Occipital lobe (tissue), 2 donors: ENCODE measurements around the gene DCC. TPM values are rescaled to one million over a fixed set of nuclear protein-coding genes. Genes with fewer than 3 reads are reported as not detected.

Source experiments
- DNase-seq: peaks from one replicate; lab custom pipeline; 2025; lab: John Stamatoyannopoulos, UW
- total RNA-seq: library from RNA; depleted of rRNA; stranded (reverse); fragments of >200 nt; gene quantifications from one replicate; pipeline ENCODE4 v1.2.3, GENCODE V29; 2014

Gene DCC
- total RNA-seq, 1 donor from 2014 or later: 13.6 TPM

DNA sequence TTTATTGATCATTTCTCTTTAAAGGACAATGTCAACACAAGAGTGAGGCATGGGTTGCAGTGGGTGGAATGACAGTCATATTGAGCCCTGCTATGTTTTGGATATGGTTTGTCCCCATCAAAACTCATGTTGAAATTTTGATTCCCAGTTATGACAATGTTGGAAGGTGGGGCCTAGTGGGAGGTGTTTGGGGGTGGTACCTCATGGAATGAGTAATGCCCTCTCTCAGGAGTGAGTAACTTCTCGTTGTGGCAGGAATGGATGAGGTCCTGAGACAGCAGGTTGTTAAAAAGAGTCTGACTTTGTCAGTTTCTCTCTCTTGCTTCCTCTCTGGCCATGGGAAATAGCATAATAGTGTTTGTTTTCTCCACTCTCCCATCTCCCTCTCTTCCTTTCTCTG is 345.3 kb downstream of the DCC start:
- DNase-seq: no peak

DNA sequence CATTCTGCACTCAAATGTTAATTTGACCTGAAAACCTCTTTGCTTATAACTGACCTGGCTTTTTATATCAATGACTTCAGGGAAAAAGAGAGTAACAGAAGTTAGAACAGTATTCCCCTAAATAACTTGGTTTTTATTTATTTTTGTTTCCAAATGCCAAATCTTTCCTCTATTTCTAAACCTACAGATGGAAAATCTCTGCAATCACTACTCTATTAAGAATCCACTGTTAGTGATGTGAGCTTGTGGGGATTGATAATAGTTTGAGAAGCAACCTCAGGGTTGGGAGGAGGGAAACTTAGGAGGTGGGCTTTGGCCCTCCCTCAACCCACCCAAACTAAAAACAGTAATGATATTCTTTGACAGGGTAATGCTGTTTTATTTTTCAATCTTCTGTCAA is 351.8 kb downstream of the DCC start:
- no peak for DNase-seq

DNA sequence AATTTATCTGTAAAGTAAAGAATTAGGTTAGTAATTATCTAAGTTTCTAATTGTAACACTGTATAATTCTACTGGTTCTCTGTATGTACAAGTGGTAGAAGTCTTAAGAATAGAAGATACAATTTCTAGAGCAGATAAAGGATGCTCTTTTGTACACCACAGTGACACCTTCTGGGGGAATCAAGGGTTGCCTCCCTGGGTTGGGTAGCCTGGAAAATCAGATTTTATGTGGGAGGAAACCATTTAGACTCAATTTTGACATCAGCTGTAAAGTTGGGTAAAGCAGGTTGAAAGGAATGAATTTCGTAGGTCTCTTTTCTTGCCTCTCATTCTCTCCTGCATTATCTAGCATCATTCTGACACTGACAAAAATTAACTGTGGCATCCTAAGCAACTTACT is 354.8 kb downstream of the DCC start:
- DNase-seq: no peak

DNA sequence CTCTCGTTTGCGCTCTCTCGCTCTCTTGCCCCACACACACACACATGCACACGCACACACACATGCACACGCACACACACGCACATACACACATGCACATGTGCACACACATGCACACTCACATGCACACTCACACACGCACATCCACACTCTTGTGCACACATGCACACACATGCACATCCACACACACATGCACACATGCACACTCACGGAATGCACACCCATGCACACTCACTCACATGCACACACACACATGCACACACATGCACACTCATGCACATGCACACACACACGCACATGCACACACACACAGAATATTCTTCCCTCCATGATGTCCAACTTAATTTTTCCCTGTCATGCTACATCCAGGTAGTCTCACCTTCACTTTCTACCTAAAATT is 360.1 kb downstream of the DCC start:
- DNase-seq: no peak

DNA sequence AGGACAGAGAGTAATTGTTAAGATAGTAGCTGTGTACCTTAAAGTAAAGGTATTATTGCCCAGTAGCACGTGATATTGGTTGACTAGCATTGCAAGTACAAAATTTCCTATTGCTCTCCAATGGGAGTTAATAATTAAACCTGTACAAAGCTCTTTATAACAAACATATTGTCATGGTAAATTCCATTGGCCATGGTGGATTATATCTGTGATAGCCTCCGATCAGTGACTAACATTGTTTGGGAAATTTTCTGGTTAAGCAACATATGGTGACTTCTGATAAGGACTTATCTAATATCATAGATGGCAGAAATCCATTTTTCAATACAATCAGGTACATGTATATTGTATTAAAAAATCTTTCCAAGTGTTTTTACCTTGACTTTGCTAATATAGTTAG is 360.8 kb downstream of the DCC start:
- no peak for DNase-seq

DNA sequence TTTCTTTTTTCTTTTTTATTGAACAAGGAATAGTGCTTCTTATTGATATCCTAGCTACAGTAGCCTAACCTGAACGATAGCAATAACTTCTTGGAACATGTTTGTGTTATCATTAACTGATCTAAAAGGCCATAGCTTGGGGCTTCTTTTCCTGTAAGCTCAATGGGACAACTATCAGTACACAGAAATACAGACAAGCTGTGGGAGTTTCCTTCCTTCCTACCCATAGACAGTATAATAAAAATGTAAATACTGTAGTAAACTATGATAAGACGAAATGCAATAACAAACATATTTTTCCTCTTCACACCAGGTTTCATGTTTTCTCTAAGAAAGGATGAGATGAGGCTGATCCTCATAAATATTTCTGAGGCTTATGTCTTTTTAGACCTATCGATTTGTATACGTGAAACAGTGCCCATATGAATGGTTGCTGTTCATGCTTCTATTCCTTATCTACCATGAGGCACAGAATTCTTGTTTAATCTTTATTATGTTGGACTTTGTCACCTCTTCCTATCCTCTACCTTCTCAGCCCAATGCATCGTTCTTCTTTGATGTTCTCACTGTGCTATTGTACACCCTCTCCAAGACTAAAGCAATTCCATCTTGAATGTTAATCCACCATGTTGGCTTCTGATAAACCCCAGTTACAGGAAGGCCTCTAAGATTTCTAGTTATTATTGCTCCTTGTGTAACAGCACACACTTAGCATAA is 361.4 kb downstream of the DCC start:
- no peak for DNase-seq

DNA sequence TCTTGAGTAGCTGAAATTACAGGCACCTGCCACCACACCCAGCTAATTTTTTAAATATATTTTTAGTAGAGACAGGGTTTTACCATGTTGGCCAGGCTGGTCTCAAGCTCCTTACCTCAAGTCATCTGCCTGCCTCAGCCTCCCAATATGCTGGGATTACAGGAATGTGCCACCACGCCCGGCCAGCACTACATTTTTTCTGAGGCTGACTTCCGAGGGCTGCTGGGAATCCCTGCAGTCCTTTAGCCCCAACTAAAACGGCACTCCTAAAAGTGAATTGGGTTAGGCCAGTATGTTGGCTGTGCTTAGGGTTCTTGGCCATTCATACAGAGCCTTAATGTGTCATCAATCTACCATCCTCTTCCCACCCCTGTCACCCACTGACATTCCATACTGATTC is 375.4 kb downstream of the DCC start:
- no peak for DNase-seq

DNA sequence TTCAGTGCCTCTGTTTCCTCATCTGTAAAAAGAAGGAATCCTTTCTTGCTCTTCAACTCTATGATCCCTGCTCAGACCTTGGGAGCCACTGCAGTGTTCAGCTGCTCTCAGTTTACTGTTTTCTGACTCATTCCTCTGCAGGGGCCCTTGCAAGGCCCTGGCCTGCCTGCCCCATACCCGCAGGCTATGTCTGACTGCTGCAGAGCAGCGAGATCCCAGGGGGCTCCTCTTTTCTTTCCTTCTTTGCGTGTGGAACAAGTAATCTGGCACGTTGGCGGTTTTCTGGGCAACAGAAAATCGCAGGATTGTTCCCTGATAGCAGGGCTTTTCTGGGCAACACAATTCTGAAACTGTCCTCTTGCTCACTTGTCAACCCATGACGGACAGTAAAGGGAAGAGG is 376.0 kb downstream of the DCC start:
- no peak for DNase-seq

DNA sequence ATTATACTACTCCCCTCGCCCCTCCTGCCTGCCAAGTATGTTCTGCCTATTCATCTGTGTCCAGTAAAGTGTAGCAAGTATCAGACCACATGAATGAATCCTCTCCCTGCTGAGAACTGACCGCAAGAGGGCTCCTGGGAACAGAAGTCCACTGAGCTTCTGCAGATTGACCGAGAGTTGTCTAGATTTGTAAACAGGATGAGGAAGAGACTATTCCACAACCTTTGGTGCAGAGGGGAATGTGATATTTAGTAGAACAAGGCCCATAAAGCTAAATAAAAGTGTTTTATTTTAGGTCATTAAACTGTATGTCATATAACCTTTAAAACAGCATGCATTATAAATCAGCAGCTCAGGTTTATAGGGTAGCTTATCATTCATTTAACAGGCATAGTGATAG is 377.0 kb downstream of the DCC start:
- no peak for DNase-seq

DNA sequence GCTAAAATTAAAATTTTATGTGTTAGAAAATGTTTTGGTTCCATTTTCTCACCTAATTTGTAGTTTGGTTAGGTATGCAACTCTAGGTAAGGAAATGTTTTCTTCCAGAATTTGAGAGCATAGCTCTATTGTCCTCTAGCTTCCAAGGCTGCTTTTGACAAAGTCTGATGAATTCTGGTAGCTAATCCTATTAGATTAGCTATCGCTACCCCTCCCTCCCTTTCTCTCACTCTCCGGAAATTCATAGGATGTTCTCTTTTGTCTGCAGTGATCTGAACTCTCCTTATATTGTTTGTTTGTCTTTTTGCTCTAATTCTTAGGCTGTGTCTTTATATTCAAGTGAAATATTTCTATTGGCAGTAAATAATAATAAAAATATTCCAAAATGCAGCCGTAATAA is 382.9 kb downstream of the DCC start:
- no peak for DNase-seq

DNA sequence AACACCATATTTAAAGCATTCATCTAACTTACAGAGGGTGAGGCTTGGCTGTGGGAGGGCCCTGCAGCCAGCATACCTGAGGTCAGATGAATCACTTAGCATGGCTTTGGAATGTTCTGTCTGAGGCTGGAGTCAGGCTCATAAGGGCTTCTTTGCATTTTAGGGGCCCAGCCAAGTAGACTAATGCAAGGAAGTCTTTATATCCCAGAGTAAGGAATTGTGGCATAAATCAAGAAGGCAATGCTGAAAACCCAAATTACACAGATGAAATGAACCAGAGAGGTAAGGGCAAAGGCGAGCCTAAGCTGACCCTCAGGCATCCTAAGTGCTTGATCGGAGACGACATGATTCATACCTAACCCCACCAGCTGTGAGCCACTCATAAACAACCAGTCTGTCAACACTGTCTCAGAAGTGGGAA is 383.6 kb downstream of the DCC start:
- no peak for DNase-seq

DNA sequence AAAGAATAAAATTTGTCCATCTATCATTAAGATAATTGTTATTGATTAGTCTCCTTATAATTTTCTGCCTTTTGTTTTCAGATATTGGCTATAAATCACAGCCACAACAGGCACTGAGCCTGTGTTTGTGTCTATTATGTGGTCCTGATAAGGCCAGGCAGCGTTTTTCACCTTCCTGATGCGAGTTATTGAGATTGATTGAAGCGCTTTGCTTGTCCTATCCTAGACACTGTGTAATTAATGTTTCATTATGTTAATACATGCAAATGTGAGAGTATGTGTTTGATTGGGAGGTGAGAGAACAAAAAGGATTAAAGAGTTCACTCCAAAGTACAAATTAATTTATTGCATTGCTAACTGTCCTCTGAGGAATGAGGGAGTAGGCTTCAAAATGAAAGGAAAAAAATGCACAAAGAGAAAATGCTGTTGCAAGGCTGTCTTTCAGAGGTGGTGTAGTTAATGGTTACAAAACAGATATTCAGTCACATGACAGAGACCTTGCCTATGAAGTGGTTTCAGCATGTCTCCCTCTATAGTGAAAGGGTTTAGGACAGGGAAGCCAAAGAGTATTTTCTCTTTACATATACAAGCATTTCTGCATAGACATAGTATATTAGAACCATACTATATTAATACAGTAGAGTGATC is 391.1 kb downstream of the DCC start:
- DNase-seq: no peak

DNA sequence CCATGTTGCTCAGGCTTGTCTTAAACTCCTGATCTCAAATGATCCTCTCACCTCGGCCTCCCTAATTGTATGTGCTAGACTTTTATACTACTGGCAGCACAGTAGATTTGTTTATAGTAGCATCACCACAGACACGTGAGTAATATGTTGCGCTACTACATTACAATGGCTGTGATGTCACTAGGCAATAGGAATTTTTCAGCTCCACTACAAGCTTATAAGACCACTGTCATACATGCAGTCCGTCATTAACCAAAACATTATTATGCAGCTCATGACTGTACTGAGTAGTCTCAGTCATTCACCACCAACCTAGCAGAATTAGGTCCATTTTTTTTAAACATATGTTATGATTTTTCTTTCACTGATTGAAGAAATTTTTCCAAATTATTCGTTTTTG is 398.9 kb downstream of the DCC start:
- no peak for DNase-seq

DNA sequence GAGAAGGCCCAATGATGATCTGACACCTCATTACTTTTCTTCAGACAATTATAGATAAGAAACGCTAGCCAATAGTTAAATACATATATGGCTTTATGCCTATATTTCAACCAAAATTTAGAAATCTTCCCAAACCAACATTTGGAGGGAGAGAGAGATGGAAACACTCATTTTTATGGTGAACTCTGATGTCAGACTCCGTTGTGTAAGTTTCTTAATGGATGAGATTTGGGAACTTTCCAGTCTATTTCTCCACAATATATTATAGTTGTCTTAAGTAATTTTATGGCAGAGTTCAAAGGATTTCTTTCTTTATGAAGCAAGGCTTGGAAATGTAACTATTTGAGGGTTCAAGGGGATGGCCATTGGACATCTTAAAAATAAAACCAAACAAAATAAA is 407.0 kb downstream of the DCC start:
- no peak for DNase-seq

DNA sequence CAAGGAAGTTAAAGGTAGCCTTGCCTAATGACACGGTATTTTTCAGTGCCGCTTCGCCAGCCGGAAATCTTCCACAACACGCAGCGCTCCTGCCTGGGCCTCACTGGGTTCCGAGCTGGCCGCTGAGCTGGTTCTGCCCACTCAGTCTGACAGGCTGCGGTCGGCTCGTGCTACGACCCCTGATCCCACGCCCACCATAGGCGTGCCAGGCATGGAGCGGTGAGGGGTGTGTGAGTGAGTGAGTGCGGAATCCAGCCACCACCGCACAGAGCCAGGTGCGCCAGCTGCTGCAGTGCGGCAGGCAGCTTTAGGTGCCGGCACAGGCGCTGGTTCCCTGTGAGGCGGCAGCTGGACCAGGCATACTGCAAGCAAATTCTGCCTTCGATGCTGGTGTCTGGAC is 407.9 kb downstream of the DCC start:
- DNase-seq: no peak

DNA sequence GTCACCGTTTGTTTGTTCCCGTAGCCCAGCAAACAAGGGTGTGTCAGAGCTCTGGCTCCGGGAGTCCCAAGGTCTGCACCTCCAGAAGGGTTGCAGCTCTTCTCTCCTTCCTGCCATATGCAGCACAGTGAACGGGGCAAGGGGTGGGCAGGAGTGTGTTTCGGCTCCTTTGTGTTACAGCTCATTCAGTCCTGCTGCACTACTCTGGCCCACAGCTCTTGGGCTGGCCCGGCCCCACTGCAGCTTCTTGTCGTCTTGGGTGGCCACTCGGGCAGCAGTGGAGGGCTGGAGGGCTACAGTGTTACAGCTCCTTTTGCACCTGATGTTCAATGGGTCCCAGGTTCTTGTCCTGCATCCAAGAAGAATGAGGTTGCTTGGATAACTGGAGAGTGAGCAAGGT is 408.3 kb downstream of the DCC start:
- DNase-seq: no peak

DNA sequence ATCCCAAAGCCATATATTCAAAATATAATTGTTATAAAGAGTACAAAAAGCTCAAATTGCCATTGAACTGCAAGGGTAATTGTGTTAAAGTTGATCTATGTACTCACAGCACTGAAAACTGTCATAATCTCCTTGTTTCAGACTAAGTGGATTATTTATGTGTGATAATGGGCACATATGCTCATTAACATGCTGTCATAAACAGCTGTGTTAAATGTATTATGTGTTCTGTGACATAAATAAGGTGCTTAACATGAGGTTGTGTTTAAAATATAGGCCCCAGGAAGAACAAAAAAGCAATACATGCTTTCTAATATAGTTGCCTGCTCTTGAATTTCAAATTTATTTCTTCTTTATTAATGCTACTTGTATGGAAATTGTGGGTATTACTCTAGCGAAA is 409.5 kb downstream of the DCC start:
- no peak for DNase-seq

DNA sequence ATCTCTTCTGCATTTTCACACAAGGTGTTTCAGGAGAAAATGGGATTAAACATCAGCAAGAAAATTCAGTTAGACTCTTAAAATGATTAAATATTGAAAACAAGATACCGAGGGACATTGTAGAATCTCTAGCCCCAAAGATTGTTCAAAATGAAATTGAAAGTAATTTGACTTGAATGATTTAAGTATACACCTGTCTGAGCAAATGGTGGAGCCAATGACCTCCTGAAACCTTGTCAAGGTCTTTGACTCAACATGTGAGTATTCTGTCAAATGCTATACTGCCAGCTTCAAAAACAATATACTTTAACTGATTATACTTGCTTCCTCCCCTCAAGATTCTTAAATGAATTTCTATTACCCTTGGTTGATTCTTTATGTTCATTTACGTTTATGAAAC is 411.0 kb downstream of the DCC start:
- DNase-seq: no peak

DNA sequence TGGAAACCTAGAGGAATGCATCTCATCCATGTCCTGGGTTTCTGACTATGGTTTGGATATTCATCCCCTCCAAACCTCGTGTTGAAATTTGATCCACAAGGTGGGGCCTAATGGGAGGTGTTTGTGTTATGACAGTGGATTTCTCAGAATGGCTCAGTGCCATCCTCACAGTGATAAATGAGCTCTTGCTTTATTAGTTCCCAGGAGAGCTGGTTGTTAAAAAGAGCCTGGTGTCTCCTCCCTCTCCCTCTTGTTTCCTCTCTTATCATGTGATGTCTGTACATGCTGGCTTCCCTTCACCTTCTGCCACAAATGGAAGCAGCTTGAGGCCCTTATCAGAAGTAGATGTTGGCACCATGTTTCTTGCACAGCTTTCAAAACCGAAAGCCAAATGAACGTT is 424.3 kb downstream of the DCC start:
- no peak for DNase-seq

DNA sequence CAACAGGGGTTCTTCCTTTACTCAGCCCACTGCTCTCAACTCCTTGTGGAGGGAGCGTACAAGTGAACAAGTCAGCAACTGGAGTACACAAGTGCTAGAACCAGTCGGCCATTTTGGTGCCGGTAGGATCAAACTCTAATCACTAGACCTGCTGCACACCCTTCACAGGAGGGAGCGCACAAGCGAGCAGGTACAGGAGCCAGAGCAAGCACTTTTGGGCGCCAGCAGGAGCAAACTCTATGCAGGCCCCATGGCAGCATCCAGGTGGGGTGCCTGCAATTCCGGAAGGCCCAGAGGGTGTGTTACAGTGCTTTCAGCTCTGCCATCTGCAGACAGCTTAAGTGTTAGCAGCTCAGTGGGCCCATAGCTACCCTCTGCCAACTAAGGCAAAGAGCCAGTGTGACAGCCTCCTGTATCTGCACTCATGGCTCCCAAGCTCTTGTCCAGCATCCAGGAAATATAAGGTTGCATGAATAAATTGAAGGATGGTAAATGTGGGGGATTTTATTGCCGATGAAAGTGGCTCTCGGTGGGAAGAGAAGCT is 426.1 kb downstream of the DCC start:
- no peak for DNase-seq

DNA sequence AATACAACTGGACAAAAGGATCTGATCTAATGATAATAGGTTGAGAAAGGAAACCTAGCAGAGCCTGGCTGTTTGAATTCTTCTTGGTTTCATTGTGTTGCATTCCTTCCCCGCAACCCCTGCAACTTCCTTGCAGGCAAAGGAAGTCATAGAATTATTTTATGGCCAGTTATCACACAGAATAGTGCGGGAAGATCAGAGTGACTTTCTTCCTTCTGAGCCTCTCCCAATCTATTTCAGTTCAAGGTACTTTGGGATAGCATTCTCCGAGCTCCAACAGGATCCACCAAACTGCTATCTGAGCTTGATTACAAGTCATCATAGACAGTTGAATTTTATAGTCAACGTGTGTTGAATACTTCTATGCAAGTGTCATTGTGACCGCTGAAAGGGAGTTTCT is 441.1 kb downstream of the DCC start:
- no peak for DNase-seq

DNA sequence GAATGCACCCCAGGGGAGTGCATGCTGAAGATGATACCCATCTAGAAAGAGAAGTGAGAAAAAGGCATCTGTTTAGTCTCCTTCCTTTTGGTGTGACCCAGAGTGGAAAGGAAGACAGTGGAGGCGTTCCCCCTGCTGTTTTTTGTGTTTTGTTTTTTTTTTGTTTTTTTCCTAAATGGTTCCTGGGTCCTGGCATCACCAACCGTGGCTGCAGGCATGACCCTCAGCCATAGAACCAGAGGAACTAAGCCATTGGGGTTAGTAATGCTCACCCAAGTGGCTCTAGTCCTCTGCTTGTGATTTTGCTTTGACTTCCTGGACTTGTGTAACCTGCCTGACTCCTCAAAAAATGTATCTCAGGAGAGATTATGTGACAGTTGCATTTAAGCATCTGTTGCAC is 451.3 kb downstream of the DCC start:
- no peak for DNase-seq

DNA sequence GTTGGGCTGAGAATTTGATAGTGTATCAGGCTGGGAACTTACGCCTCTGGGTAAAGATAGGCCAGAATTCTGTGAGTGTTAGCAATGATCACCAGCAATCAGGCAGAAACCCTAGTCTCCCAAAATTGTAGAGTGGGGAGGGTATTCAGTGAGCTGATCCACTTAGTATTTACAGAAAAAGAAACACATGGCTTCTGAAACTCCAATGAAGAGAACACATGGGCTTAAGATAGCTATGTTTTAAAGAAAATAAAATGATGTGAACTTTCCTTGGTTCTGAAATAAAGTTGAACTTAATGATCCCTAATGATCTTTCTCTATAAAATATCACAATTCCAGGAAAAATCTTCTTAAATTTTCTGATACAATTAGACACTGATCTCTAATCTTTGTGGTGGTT is 472.8 kb downstream of the DCC start:
- DNase-seq: no peak
